Activated effector memory CD4-positive, alpha-beta T cell treated with Interleukin-2 at 50 U/mL for 16 hours (primary cell): Measurements from ENCODE around the gene HSD11B1L.

Experiments
- DNase-seq: peaks from one replicate; pipeline ENCODE4 v3.0.0-alpha.2; 2020

The HSD11B1L gene

DNA sequence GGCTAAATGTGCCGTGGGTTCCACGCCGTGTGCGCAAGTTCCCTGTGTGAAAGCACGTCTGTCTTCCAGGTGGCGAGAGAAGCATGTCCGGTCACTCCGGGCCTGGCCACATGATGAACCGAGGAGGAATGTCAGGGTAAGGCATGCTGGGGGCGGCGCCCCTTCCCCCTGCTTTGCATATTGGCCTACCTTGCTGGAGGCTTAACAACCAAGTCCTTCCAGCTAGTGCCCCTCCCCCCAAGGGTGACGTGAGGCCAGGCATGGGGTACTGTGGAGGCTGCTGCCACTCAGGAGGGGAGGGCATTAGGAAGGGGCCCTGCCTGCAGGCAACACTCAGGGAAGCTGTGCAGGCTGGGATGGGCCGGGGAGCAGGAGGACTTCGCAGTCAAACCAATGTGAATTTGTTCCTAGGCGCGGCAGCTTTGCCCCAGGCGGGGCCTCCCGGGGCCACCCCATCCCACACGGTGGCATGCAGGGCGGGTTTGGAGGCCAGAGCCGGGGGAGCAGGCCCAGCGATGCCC is 13.0 kb upstream of the HSD11B1L start:
- DNase-seq = no peak

DNA sequence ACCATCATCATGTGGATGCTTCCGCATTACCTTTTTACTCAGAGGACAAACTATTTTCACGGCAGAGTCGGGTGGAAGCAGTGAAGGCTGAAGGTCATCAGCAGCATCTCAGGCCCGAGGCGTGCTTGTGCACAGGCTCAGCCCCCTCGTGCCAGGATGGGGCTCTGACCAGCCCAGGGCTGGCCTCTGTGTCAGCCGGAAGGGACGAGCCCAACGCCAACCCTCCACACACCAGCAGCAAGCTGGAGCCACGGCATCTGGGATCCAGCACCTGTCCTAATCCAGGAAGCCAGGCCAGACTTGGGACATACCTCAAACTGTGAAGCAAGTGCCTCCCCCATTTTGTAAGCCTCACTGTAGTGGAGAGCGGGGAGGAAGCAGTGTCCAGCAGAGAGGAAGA is 11.6 kb upstream of the HSD11B1L start:
- no peak for DNase-seq

DNA sequence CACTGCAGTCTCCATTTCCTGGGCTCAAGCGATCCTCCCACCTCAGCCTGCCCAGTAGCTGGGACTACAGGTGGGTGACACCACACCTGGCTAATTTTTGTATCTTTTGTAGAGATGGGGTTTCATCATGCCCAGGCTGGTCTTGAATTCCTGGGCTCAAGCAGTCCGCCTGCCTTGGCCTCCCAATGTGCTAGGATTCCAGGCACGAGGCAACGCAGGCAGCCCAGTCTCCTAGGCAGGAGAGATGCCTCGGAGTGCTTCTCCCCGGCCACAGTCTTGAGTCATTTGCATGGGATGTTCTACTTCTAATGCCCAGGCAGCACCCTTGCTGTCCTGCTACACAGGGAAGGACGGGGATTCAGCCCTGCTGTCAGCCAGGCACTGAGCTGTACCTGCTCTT is 9.2 kb upstream of the HSD11B1L start:
- DNase-seq = no peak

DNA sequence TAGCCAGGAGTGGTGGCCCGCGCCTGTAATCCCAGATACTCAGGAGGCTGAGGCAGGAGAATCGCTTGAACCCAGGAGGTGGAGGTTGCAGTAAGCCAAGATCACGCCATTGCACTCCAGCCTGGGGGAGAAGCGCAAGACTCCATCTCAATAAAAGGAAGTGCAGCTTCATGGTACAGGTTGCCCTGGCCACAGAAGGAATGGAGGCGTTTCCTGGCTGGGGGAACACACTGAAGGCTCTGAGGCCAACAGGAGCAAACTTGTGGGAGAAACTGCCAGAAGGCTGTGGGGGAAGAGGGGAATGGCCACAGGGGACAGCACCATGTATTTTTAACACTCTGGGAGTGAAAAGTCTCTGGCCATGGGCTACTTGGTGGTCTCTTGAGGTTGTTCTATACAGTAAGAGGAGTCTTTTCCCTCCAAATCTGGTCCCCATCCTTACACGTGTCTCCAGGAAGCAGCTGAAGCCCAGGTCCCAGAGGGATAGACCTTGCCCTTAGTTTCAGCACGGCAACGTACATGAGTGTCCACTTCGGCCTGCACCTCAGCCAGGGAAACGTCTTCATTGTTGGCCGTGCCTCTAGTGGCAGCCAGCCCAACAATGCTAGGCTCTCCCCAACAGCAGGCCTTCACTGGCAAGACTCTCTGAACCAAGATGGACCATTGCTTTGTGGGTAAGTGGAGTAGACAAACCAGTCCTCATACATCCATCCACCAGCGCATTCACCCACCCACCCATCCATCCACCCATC is 7.9 kb upstream of the HSD11B1L start:
- DNase-seq = no peak

DNA sequence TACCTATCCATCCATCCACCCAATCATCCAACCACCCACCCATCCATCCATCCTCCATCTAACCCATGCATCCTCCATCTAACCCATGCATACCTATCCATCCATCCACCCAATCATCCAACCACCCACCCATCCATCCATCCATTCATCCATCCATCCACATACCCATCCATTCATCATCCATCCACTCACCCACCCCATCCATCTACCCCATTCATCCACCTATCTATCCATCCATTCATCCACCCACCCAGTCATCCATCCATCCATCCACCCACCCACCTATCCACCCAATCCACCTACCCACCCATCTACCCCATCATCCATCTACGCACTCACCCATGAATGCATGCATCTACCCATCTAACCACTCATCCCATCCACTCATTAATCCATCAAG is 7.1 kb upstream of the HSD11B1L start:
- DNase-seq = no peak

DNA sequence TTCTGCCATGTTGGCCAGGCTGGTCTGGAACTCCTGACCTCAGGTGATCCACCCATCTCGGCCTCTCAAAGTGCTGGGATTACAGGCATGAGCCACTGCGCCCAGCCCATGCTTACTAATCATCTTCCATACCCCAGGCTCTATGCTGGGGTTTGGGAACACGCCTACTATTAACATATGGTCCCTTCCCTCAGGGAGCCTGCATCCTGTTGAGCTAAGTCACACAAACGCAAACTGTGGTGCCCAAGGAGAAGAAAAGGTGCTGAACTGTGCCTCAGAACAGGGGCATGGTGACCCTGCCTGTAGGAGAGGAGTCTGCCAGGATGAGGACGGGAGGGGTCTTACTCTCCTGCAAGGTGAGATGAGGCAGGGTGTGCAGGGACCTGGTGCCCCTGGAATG is 6.1 kb upstream of the HSD11B1L start:
- DNase-seq = no peak

DNA sequence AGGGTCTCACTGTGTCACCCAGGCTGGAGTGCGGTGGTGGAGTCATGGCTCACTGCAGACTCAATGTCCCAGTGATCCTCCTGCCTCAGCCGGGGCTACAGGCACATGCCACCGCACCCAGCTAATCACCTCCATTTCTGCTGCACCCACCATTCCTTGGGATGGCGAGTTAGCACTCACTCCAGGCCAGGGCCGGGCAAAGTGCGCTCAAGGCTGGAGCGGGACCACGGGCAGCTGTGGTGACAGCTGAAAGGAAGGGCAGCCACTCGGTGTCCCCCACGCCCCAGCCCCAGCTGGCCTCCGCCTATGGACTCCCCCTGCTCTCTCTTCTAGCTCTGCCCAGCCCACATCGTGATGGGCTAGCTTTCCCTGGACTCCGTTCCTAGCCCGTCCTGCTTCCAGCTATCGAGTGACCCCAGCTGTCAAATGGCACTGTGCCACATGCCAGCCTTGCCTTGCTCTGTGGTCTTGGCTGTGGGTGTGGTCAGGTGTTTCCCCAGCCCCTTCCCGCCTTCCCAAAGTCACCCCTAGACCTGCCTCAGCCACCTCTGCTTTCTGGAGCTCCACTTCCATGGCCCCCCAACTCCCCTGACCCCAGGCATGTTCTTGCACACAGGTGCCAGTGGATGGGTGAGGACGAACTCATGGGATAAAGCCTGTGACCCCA is 4.6 kb upstream of the HSD11B1L start:
- DNase-seq = no peak

DNA sequence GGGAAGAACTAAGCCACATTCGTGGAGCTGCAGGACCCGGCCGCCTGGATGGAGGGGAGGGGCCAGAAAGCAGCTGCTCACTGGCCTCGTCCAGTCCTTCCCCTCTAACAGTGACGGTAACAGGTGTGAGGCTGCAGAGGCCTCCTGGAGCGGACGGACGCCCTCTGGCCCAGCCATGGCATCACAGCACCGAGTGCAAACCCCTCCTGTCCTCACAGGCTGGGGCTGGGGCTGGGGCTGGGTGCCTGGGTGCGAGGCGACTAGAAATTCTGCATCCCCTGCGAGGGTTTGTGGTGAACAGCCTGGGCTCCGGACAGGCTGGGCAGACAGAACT is 4.1 kb upstream of the HSD11B1L start:
- no peak for DNase-seq

DNA sequence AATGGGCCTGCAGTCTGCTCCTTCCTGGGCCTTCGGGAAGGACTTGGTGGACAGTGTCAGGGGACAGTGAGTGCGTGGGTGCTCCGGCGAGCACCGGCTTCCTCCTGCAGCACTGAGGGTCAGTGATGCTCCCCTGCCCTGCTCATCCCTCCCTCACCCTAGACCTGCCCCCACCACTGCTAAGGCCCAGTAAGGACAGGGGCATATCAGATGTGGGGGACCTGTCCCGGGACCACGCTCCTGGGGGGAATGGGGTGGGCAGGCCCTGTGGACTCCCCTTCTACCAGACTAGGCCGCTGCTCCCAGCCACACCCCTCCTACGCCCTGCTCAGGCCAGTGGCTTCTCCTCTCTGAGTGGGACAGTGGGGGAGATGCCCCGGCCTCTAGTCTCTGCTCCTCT is 3.7 kb upstream of the HSD11B1L start:
- DNase-seq = no peak

DNA sequence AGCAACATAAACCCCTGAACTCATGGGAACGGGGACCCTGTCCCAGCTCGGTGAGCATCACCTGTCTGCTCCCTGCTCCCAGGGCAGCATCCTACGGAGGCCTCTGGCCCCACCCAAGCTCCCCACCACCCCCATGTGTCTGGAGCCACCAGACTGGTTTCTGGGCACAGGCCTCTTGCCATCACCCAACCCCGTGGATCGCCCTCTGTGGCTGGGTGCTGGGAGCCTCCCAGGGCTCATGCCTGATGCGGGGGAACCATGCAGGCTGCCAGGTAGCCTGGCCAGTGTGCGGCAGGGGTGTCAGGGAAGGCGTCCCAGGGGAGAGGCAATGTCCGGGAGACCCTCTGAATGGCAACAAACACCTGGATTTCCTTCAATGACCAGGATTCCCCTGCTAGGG is 3.2 kb upstream of the HSD11B1L start:
- DNase-seq = no peak

DNA sequence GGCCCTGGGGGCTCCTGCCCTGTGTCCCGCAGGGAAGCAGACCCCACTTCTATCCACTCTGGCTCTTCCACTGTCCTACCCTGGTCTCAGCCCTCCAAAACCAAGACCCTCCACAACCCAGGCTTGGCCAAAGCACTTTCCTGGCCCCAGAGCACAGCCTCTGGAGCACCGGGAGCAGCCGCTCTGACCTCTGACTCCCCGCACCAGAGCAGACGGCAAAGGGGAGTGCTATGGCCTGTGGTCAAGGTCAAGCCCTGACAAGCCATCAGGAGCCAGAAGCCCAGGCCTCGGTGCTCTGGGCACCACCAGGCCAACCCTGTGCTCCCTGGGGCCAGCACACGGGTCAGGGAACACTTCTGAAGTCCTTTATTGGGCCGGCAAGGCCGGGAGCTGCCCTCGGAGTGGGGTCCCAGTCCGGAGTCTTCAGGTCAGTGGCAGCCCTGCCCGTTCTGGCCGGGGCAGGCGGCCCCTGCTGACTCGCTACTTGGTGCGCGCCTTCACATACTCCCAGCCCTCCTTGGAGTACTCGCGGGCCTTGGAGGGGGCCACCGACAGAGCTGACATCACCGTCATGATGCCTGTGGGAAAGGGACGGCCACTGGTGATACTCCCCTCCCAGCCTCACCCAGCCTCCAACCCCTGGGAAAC is 2.6 kb upstream of the HSD11B1L start:
- no peak for DNase-seq

DNA sequence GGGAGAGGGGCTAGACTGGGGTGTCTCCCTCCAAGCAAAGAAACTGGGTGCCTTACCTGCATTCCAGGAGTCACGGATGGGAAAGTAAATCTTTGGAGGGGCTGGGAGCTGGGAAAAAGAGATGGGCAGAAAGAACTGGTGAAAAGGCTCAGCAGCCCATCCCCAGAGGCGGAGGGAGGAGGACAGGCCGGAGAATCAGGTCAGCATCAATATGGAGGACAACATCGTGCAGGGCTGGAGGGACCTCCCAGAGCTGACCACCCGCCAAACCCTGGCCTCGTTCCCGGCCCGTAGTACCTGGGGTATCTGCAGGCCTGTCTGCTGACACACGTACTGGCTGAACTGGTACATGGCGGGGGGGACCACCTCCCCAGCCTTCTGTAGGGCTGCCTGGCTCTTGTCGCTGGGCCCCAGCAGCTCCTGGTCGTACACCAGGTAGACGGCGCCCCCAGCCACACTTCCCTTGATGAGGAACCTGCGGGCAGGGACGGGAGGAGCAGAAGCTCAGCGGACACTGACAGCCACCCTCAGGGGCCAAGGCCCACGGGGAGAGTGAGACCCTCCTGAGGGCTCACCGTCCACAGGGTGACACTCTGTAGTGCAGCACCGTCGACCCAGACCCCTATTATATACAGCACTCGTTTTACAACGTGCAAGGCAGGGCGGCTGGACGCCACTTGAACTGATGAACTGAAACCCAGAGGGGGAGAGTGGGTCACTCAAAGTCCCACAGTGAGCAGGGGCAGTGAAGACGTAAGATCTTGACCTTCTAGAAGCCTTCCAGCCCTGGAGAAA is 1.3 kb upstream of the HSD11B1L start:
- no peak for DNase-seq

DNA sequence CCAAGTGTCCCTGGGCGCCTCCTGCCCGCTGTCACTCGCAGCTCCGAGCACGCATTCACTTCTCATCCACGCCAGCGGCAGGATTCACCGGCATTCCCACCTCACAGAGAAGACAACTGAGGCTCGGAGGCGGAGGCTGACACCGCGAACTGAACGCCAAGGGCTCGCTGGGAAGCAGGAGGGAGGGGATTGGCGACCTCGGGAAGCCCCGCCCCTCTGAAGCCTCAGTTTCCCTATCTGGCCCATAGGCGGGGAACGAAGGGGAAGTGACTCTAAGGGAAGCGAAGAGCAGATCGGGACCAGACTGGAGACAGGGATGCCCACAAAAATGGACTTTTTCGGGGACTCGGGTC is 767 bp upstream of the HSD11B1L start:
- DNase-seq = no peak

DNA sequence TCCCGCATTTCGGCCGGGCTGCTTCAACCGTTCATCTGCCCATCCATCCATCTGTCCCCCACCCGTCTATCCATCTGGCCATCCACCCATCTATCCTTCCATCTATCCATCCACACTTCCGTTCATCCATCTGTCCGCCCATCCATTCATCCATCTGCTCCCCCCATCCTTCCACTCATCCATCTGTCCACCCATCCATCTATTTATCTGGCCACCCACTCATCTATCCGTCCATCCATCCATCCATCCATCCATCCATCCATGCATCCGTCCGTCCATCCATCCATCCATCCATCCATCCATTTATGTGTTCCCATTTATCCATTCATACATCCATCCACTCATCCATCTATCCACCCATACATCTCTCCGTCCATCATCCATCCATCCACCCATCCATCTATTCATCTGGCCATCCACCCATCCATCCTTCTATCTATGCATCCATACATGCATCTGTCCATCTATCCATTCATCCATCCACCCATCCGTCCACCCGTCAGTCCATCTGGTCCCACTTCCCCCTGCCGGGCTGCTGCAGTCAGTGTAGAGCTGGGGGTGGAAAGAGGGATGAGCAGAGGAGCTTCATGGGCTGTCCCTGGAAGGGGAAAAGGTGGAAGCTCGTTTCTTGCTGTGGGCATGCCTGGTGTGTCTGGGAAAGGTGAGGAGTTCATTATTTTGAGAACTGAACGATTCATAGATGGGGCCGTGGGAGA is 722 bp downstream of the HSD11B1L start:
- DNase-seq = no peak

DNA sequence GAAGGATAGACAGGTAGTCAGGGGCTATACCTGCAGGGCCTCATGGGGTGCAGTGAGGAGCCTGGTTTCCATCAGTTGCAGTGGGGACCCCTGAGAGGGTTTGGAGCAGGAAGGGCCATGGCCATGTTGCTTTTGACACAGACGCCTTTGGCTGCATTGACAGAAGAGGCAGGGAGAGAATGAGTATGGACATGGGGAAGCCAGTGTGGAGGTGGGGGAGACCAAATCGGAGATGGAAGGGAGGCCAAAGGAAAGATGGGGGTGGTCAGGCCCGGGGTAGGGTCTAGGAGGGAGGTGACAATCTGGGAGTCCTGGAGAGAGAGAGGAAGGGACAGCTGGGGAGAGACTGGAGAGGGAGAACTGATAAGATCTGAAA is 1.3 kb downstream of the HSD11B1L start:
- no peak for DNase-seq

DNA sequence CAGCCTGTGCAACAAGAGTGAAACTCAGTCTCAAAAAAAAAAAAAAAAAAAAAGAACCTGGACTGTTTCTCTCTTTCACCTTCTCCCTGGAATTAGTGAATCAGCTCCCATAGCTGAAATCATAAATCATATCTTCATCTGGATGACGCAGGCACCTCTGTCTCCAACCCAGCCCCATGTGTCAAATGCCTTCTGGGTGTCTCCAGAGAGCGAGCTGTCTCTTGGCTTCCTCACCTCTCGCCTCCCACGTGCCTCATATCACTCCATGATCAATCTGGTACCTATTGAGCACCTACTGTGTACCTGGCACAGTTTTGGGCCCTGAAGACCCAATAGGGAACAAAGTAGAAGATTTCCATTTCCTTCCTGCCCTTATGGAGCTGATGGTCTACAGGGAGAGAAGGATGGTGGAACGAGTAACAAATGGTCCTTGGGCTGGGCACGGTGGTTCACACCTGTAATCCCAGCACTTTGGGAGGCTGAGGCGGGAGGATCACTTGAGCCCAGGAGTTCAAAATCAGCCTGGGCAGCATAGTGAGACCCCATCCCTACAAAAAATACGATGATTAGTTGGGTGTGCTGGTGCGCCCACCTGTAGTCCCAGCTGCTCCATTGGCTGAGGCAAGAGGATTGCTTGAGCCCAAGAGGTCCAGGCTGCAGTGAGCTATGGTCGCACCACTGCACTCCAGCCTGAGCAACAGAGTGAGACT is 2.5 kb downstream of the HSD11B1L start:
- no peak for DNase-seq

DNA sequence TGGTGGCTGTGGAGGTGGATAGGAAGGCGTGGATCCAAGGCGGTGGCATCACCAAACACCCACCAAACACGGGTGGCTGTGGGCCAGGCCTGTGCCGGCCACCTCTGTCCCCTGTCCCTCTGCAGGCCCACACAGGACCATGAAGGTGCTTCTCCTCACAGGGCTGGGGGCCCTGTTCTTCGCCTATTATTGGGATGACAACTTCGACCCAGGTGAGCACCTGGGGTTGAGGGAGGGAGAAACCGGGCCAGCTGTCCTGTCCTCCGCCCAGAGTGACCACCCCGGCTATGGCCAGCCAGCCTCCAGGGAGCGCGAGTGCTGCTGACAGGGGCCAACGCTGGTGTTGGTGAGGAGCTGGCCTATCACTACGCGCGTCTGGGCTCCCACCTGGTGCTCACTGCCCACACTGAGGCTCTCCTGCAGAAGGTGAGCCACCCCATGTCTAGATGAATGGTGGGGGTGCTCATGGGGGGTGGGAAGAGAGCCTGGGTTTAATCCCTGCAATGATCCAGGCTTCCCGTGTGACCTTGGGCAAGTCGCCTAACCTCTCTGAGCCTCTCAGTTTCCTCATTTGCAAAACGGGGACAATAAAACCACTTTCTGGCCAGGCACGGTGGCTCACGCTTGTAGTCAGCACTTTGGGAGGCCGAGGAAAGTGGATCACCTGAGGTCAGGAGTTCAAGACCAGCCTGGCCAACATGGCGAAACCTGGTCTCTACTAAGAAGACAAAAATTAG is 4.0 kb downstream of the HSD11B1L start:
- DNase-seq = no peak

DNA sequence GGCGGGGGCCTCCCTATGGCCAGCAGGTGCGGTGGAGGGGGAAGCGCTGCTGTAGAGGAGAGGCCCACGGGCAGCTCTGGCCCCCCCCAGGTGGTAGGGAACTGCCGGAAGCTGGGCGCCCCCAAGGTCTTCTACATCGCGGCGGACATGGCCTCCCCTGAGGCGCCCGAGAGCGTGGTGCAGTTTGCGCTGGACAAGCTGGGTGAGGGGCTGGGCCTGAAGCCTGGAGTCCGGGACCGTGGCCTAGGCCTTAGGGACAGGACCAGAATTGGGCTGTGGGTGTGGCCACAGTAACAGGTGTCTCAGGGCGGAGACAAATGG is 5.5 kb downstream of the HSD11B1L start:
- no peak for DNase-seq

DNA sequence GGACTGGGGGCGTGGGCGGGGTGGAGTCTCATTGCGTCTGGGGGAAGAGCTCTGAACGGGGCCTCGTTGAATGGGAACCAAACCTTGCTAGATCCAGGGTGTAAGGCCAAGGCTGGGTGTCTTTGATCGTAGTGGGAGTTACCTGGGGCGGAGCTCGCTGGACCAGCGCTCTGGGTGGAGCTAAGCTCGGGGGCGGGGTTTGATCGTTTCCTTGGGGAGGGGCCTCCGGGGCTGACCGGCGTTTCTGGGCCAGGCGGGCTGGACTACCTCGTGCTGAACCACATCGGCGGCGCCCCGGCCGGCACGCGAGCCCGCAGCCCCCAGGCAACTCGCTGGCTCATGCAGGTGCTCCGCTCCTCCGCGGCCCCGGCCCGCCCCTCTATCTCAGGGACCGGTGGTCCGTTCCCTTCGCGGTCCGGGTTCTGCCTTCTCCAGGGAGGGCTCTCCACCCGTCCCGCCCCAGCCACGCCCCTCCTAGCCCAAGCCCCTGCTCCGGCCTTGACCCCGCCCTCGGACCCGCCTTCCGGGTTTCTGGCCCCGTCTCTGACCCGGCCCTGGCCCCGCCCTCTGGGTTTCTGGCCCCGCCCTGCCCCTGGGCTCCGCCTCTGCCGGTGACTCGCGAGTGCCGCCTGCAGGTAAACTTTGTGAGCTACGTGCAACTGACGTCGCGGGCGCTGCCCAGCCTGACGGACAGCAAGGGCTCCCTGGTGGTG is 6.0 kb downstream of the HSD11B1L start:
- peak; percentile 87 for DNase-seq

DNA sequence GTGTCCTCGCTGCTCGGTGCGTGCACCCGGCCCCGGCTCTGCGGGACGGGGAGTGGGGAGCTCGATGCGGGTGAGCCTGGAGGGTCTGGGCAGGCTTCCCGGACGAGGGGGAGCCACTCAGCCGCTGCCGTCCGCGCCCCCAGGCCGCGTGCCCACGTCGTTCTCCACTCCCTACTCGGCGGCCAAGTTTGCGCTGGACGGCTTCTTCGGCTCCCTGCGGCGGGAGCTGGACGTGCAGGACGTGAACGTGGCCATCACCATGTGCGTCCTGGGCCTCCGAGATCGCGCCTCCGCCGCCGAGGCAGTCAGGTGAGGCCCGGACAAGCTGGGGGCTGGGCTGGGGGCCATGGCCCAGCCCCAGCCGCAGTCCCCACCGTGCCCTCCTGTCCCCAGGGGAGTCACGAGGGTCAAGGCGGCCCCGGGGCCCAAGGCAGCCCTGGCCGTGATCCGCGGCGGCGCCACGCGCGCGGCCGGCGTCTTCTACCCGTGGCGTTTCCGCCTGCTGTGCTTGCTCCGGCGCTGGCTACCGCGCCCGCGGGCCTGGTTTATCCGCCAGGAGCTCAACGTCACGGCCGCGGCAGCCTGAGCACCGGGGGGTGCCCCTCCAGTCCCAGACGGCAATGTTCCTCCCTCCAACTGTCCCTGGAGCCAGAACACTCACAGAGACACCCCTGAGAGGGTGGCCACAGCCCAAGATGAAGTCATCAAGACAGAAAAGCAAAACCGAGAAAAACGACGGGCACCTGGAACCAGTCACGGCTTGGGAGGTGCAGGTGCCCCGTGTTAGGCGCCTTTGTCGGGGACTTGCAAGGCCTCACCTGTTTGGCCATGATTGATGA is 6.8 kb downstream of the HSD11B1L start:
- DNase-seq = no peak
